HEK293T (cell line): ENCODE results near the gene FARP1.

ENCODE experiments used
- ARNT ChIP-seq: fragments of 450-650 bp; IDR thresholded peaks from 2 replicates; pipeline ENCODE4 v1.6.1; 2017; ENCODE audit warnings: mild to moderate bottlenecking
- TARDBP ChIP-seq: fragments of 450-650 bp; IDR thresholded peaks from 2 replicates; pipeline ENCODE4 v1.6.1; 2016

- TF ChIP-seq TARDBP (no peak), ARNT (no peak)
These were observed 29.9 kb downstream of the FARP1 start for GRCh38 chr13:98172590-98173422.
